BJ (cell line): ENCODE results near the gene ADARB2. TPM values are rescaled to one million over a fixed set of nuclear protein-coding genes. Genes with fewer than 3 reads are reported as not detected.

Experiments used
- CTCF ChIA-PET: fragments of 350-600 bp; formaldehyde crosslinking; extraction: SDS; loops from one replicate; lab custom pipeline; 2021; ENCODE audit warnings: antibody characterized with exemption, inconsistent platforms; lab: Yijun Ruan, JAX
- POLR2A ChIA-PET: fragments of 300-600 bp; sonication (Branson Sonifier 250); formaldehyde crosslinking; extraction: SDS; loops from one replicate; lab custom pipeline; 2021; ENCODE audit warnings: antibody characterized with exemption; lab: Charles Lee
- DNase-seq: peaks from one replicate; pipeline ENCODE4 v3.0.0-alpha.2; 2011; ENCODE audit warnings: low read depth
- H3K27me3 ChIP-seq: 2 replicates; pipeline ENCODE4 v1.6.0; 2011; ENCODE audit warnings: low read length; ENCODE audit not compliant: control insufficient read depth, insufficient read depth
- H3K36me3 ChIP-seq: 2 replicates; pipeline ENCODE4 v1.5.1; 2011; ENCODE audit warnings: low read length; ENCODE audit not compliant: control insufficient read depth, insufficient read depth
- H3K4me3 ChIP-seq: 2 replicates; pipeline ENCODE4 v1.5.1; 2011; ENCODE audit warnings: low read depth, mild to moderate bottlenecking, control low read depth, low read length
- polyA plus RNA-seq: library from polyadenylated mRNA; depleted of rRNA; stranded (reverse); fragments of >200 nt; gene quantifications from 2 replicates; pipeline ENCODE4 v1.2.3, GENCODE V29; 2011
- TF ChIP-seq, protein P1 (sequence below): IDR thresholded peaks from 2 replicates; pipeline ENCODE4 v1.5.1; 2011; ENCODE audit warnings: low read depth, mild to moderate bottlenecking, control low read depth, inconsistent platforms, low read length, moderate library complexity; ENCODE audit not compliant: insufficient read depth

Gene ADARB2
- polyA plus RNA-seq, 1 experiment, result not detected

- ChIA-PET POLR2A (no interaction called here), CTCF (no interaction called here)
- no peaks in the 10 kb centered on the region for H3K36me3 ChIP-seq
- H3K27me3 ChIP-seq, result no peaks in the 10 kb centered on the region
- no peak for DNase-seq
- no peak overlapping the region for H3K4me3 ChIP-seq
- TF ChIP-seq, protein P1, sequence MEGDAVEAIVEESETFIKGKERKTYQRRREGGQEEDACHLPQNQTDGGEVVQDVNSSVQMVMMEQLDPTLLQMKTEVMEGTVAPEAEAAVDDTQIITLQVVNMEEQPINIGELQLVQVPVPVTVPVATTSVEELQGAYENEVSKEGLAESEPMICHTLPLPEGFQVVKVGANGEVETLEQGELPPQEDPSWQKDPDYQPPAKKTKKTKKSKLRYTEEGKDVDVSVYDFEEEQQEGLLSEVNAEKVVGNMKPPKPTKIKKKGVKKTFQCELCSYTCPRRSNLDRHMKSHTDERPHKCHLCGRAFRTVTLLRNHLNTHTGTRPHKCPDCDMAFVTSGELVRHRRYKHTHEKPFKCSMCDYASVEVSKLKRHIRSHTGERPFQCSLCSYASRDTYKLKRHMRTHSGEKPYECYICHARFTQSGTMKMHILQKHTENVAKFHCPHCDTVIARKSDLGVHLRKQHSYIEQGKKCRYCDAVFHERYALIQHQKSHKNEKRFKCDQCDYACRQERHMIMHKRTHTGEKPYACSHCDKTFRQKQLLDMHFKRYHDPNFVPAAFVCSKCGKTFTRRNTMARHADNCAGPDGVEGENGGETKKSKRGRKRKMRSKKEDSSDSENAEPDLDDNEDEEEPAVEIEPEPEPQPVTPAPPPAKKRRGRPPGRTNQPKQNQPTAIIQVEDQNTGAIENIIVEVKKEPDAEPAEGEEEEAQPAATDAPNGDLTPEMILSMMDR, result no peak
These were observed 358.9 kb downstream of the ADARB2 start for GRCh38 chr10:1378473-1378872.

DNA sequence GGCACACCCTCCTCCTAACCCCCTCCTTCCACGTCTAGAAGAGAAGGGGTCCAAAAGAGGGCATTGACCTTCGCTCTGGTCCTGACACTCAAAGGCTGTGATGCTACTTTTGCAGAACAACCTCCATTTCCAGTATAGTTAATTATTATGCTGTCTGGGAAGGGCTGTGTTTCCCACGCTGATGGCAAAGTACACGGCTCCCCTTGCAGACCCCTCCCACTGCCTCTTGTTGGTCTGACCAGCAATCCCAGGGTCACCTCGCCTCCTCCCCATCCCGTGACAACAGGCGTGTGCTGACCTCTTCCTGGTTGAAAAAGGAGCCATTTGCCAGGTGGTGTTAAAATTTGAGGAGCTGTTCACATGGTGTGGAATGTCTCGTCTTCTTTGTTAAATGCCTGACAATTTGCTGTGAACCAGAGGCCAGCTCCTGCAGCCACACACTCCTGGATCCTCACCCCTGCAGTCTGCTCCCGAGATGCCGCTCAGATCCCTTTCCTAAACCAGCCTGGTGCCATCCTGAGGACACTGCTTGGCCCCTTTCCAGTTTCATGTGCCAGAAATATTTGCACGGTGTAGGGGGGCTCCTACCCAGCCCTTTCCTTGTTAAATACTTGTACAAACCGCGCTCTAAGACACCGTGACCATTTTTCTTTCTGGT is 359.5 kb downstream of the ADARB2 start:
- ChIA-PET POLR2A (no interaction called here), CTCF (no interaction called here)
- Histone ChIP-seq H3K36me3 (no peaks in the 10 kb centered on the region), H3K27me3 (no peaks in the 10 kb centered on the region), H3K4me3 (no peak overlapping the region)
- TF ChIP-seq, protein P1, result no peak
- no peak for DNase-seq

DNA sequence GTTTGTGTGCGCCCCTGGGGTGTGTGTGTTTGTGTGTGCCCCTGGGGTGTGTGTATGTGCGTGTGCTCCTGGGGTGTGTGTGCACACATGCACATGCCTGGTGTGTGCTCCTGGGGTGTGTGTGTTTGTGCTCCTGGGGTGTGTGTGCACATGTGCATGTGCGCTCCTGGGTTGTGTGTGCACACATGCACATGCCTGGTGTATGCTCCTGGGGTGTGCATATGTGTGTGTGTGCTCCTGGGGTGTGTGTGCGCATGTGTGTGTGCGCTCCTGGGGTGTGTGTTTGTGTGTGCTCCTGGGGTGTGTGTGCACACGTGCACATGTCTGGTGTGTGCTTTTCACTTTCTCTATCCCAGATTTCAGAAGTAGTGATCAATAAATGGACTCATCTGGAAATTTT is 360.1 kb downstream of the ADARB2 start:
- Histone ChIP-seq H3K36me3 (no peaks in the 10 kb centered on the region), H3K27me3 (no peaks in the 10 kb centered on the region), H3K4me3 (no peak overlapping the region)
- POLR2A ChIA-PET, result no interaction called here
- DNase-seq, result no peak
- CTCF ChIA-PET, result no interaction called here
- TF ChIP-seq, protein P1, result no peak

DNA sequence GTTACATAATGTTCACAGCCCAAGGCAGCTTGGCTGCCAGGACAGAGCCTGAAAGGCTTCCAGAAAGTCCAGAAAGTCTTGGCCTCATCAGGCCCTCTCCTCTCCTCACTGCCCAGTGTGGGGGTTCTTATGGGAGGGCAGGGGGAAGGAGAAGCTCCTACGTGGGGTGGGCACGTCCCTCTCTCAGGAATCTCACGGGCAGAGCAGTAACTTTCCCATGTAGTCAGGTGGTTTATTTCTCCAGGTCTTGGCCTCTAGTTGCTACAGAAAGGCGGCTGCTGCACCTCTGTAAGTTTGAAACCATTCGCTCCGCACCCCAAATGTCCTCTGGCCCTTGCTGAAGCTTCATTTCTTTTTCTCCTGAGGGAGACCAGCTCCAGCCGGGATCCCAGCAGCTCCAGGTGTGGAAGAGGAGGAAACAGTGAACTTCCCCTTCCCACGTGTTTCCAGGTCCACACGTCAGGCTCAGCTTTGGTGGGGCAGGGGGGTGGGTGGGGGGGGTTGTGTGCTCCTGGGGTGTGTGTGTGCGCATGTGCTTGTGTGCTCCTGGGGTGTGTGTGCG is 360.9 kb downstream of the ADARB2 start:
- Histone ChIP-seq H3K4me3 (no peak overlapping the region), H3K36me3 (no peaks in the 10 kb centered on the region), H3K27me3 (no peaks in the 10 kb centered on the region)
- CTCF ChIA-PET, result no interaction called here
- TF ChIP-seq, protein P1, result no peak
- DNase-seq, result no peak
- POLR2A ChIA-PET, result no interaction called here

DNA sequence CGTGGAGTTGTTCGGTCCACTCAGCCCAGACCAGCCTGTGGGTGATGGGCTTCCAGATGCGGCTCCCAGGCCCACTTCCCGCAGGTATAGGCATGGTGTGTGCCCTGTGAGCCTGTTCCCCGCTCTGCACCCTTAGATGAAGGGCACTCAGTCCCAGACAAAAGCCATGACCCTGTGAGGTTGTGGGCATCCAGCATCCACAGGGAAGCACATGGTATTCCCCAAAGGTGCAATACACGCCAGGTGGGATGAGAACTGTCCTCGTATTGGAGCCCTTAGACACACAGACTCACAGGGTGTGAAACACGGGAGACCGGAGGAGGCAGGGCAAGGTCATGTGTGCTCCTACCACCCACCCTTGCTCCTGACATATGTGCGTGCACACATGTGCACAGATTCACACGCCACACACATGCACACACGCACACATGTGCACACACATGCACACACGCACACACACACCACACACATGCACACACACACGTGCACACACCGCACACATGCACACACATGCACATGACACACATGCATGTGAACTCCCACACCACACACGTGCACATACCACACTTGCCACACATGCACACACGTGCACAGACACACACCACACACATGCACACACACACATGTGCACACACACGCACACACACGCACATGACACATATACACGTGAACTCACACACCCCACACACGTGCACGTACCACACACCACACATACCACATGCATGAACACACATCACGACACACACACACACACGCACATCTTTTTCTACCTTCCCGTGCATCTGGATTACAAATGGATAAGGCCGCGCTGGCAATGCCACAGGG is 361.8 kb downstream of the ADARB2 start:
- CTCF ChIA-PET, result no interaction called here
- Histone ChIP-seq H3K36me3 (no peaks in the 10 kb centered on the region), H3K27me3 (no peaks in the 10 kb centered on the region), H3K4me3 (no peak overlapping the region)
- TF ChIP-seq, protein P1, result no peak
- POLR2A ChIA-PET, result no interaction called here
- no peak for DNase-seq
